GM12878 (cell line): ENCODE results near the gene HAUS7. TPM values are rescaled to one million over a fixed set of nuclear protein-coding genes. Genes with fewer than 3 reads are reported as not detected.

Experiments used
- ATAC-seq: fragments of 200-7000 bp; cut with Tn5 transposase; 3 replicates; pipeline ENCODE4 v1.9.1; 2020; ENCODE audit warnings: mild to moderate bottlenecking, moderate library complexity
- BruUV-seq: library from RNA; stranded (reverse); fragments of 400-500 nt; replicated peaks from 2 replicates; lab custom pipeline; 2021; lab: Mats Ljungman, UMichigan
- CTCF ChIA-PET: fragments of 300-600 bp; sonication (Branson Sonifier 250); formaldehyde crosslinking; extraction: SDS; loops from one replicate; lab custom pipeline; 2021; ENCODE audit warnings: inconsistent platforms; lab: Yijun Ruan, JAX
- POLR2A ChIA-PET: fragments of 350-600 bp; formaldehyde crosslinking; extraction: SDS; loops from one replicate; lab custom pipeline; 2021; ENCODE audit warnings: inconsistent platforms; lab: Charles Lee
- RAD21 ChIA-PET: fragments of 300-600 bp; sonication (Branson Sonifier 250); formaldehyde crosslinking; loops from one replicate; lab custom pipeline; 2023; ENCODE audit warnings: antibody characterized with exemption; ENCODE audit not compliant: unreplicated experiment; lab: Charles Lee
- SMC1A ChIA-PET: fragments of 300-600 bp; sonication (Branson Sonifier 250); formaldehyde crosslinking; loops from one replicate; lab custom pipeline; 2023; ENCODE audit not compliant: unreplicated experiment, uncharacterized antibody; lab: Charles Lee
- DNase-seq: peaks from one replicate; pipeline ENCODE4 v3.0.0-alpha.2; 2011; ENCODE audit warnings: low read depth, low spot score
- FAIRE-seq: peaks from 3 replicates; lab custom pipeline; 2011; peaks lifted over from hg19 to GRCh38; lab: Jason Lieb, UNC
- H2AFZ ChIP-seq: 2 replicates; pipeline ENCODE4 v1.6.0; 2011; ENCODE audit warnings: low read depth, low read length, control low read depth; ENCODE audit not compliant: control insufficient read depth
- H3K27ac ChIP-seq: 2 replicates; pipeline ENCODE4 v1.5.1; 2011; ENCODE audit warnings: control low read depth; ENCODE audit not compliant: control insufficient read depth, insufficient read depth
- H3K27me3 ChIP-seq, 2 experiments: replicated peaks in 1 of 2; 2 replicates each; pipeline versions ENCODE4 v1.6.0 to v1.6.1; 2011; ENCODE audit warnings: low read length in 1 of 2; ENCODE audit not compliant: control insufficient read depth in 2 of 2, insufficient read depth in 2 of 2
- H3K36me3 ChIP-seq, 2 experiments: 2 replicates each; pipeline ENCODE4 v1.5.1; 2011; ENCODE audit warnings: low read length in 1 of 2; ENCODE audit not compliant: control insufficient read depth in 2 of 2, insufficient read depth in 2 of 2
- H3K4me1 ChIP-seq: 2 replicates; pipeline ENCODE4 v1.6.1; 2011; ENCODE audit warnings: mild to moderate bottlenecking, low read length, moderate library complexity, mixed read lengths; ENCODE audit not compliant: control insufficient read depth, insufficient read depth
- H3K4me2 ChIP-seq: 2 replicates; pipeline ENCODE4 v1.6.0; 2011; ENCODE audit warnings: control low read depth; ENCODE audit not compliant: control insufficient read depth, insufficient read depth
- H3K4me3 ChIP-seq: fragments of 200-600 bp; sonication (generic); 2 replicates; pipeline ENCODE4 v1.5.1; 2016
- H3K79me2 ChIP-seq: 2 replicates; pipeline ENCODE4 v1.6.0; 2011; ENCODE audit warnings: low read length; ENCODE audit not compliant: control insufficient read depth, insufficient read depth
- H3K9ac ChIP-seq: 2 replicates; pipeline ENCODE4 v1.8.0; 2011; ENCODE audit warnings: low read length, control low read depth, mixed read lengths; ENCODE audit not compliant: control insufficient read depth, insufficient read depth
- H3K9me3 ChIP-seq: replicated peaks from 3 replicates; pipeline ENCODE4 v1.5.1; 2011; ENCODE audit warnings: mild to moderate bottlenecking, low read length; ENCODE audit not compliant: control insufficient read depth, insufficient read depth
- H4K20me1 ChIP-seq: 2 replicates; pipeline ENCODE4 v1.6.0; 2011; ENCODE audit not compliant: control insufficient read depth, insufficient read depth
- BCL3 ChIP-seq: IDR thresholded peaks from 2 replicates; pipeline ENCODE4 v1.6.1; 2011; ENCODE audit warnings: borderline replicate concordance, low read depth, mild to moderate bottlenecking, moderate library complexity, low read length; ENCODE audit not compliant: insufficient read depth, poor library complexity, severe bottlenecking
- BMI1 ChIP-seq: fragments of 450-650 bp; IDR thresholded peaks from 2 replicates; pipeline ENCODE4 v1.6.1; 2016; ENCODE audit warnings: mild to moderate bottlenecking, moderate library complexity, borderline replicate concordance
- CHD1 ChIP-seq: IDR thresholded peaks from 2 replicates; pipeline ENCODE4 v1.6.1; 2012; ENCODE audit warnings: low read depth, low read length, improper control_type of control experiment
- IRF3 ChIP-seq: fragments of 450-650 bp; IDR thresholded peaks from 2 replicates; pipeline ENCODE4 v1.6.1; 2014; ENCODE audit warnings: mild to moderate bottlenecking
- PBX3 ChIP-seq: IDR thresholded peaks from 2 replicates; pipeline ENCODE4 v1.6.1; 2011; ENCODE audit warnings: mild to moderate bottlenecking, low read depth, low read length, moderate library complexity; ENCODE audit not compliant: insufficient replicate concordance
- SMAD1 ChIP-seq: fragments of 450-650 bp; IDR thresholded peaks from 2 replicates; pipeline ENCODE4 v1.6.1; 2018; ENCODE audit warnings: mild to moderate bottlenecking, low read depth; ENCODE audit not compliant: partially characterized antibody
- ZNF274 ChIP-seq: IDR thresholded peaks from one replicate; pipeline ENCODE4 v1.8.0; 2011; ENCODE audit not compliant: insufficient read length, insufficient read depth
- WGBS: methylation state at CpG from one replicate; pipeline ENCODE4 v1.1.6; 2016; ENCODE audit warnings: low lambda C conversion rate; ENCODE audit not compliant: insufficient replicate concordance, insufficient coverage; ENCODE audit errors: missing lambda C conversion rate; 5-methylcytosine and 5-hydroxymethylcytosine counted together
- in situ Hi-C: fragments of 300-500 bp; cut with MboI; formaldehyde crosslinking; loops from 9 replicates; pipeline ENCODE4 v1.14.3; 2018; ENCODE audit warnings: mixed read lengths
- intact Hi-C: fragments of 100-400 bp; cut with micrococcal nuclease; formaldehyde crosslinking; loops from one replicate; pipeline ENCODE4 v1.14.2; 2022; ENCODE audit not compliant: unreplicated experiment
- polyA plus RNA-seq, 11 experiments: library from polyadenylated mRNA; depleted of rRNA in 4 of 11; unstranded in 6 of 11; stranded (reverse) in 5 of 11; fragments of >200 nt; fragmentation: Nextera tagmentation in 4 of 11; fragmentation: Illumina TruSeq in 1 of 11; extraction: Ambion mirVana in 4 of 11; extraction: Trizol in 1 of 11; gene quantifications; 1 replicate in 1 of 11; 2 replicates in 10 of 11; pipeline versions ENCODE4 v1.2.1 to v1.2.3, GENCODE V29; 2011 to 2016; ENCODE audit warnings: inconsistent platforms in 2 of 11, missing spikeins in 2 of 11, low read depth in 1 of 11
- total RNA-seq, 4 experiments: library from RNA; depleted of rRNA in 3 of 4; stranded (reverse); fragments of >200 nt in 3 of 4; fragmentation: Illumina TruSeq in 1 of 4; extraction: Trizol in 1 of 4; gene quantifications; 2 replicates each; pipeline versions ENCODE4 v1.2.1 to v1.2.3, GENCODE V29; 2013 to 2021

HAUS7 gene
- total and polyA plus RNA-seq, 10 of the 15 experiments (the other 5 are each of a cell fraction or from before 2014, with no cell fraction given): 6.7 to 63.3 (median 24.1) TPM

- H3K27ac ChIP-seq: no peak overlapping the region
- in situ Hi-C loops (no loop called here), intact Hi-C loops (no loop called here)
- H3K27me3 ChIP-seq: no peaks in the 10 kb centered on the region
- H3K9ac ChIP-seq: no peak overlapping the region
- no peaks in the 10 kb centered on the region for H3K4me1 ChIP-seq
- BruUV-seq: no TSS peak
- CTCF ChIA-PET: no interaction called here
- no peak overlapping the region for H3K4me3 ChIP-seq
- TF ChIP-seq BMI1: no peak
- TF ChIP-seq CHD1: no peak
- TF ChIP-seq ZNF274: no peak
- peak; percentile 21 for TF ChIP-seq PBX3
- peak; percentile 98 for TF ChIP-seq BCL3
- TF ChIP-seq IRF3: no peak
- TF ChIP-seq SMAD1: no peak
- no peaks in the 10 kb centered on the region for H3K36me3 ChIP-seq
- H2AFZ ChIP-seq: no peak overlapping the region
- H4K20me1 ChIP-seq: no peaks in the 10 kb centered on the region
- no peaks in the 10 kb centered on the region; the same call in 2 of the 3 replicates for H3K9me3 ChIP-seq
- DNase-seq (no peak), ATAC-seq (no peak), FAIRE-seq (no peak)
- SMC1A ChIA-PET: no interaction called here
- H3K79me2 ChIP-seq: no peaks in the 10 kb centered on the region
- 21% methylated on average over 4 of the region's 4 CpGs for WGBS
- RAD21 ChIA-PET: no interaction called here
- no peak overlapping the region for H3K4me2 ChIP-seq
- POLR2A ChIA-PET: no interaction called here
These were observed 30.4 kb downstream of the HAUS7 start for GRCh38 chrX:153439977-153440376.
